ENCODE results near the gene HMSD.

Gene HMSD

GRCh38 chr18:63994783-63995399, 45.8 kb downstream of the HMSD start:
- DNase-seq (ENCODE audit: low read depth) = no peak

- DNase-seq (ENCODE audit: low read depth) = no peak
Observed at GRCh38 chr18:63997041-63997440, 47.9 kb downstream of the HMSD start.

GRCh38 chr18:63997606-63998005, 48.5 kb downstream of the HMSD start:
- DNase-seq (ENCODE audit: low read depth) = no peak

GRCh38 chr18:63999871-64000270, 50.8 kb downstream of the HMSD start:
- DNase-seq (ENCODE audit: low read depth) = no peak

GRCh38 chr18:64002581-64002980, 53.5 kb downstream of the HMSD start:
- DNase-seq (ENCODE audit: low read depth) = no peak

GRCh38 chr18:64009305-64009704, 60.2 kb downstream of the HMSD start:
- DNase-seq (ENCODE audit: low read depth) = no peak
